Natural killer cell (primary cell): Measurements from ENCODE around the gene ANKRD53. TPM values are rescaled to one million over a fixed set of nuclear protein-coding genes. Genes with fewer than 3 reads are reported as not detected.

Experiments used
- ATAC-seq, 3 donors: fragments of 150-1000 bp in 2 of 3; fragments of 200-7000 bp in 1 of 3; cut with Tn5 transposase; 1 replicate in 1 of 3; 2 replicates in 2 of 3; pipeline ENCODE4 v1.10.0; 2021; ENCODE audit warnings: mild to moderate bottlenecking in 2 of 3, moderate library complexity in 2 of 3
- DNase-seq, 2 donors: peaks; one replicate each; pipeline versions ENCODE4 v3.0.0 to v3.0.0-alpha.2; 2013 to 2021; ENCODE audit warnings: mixed read lengths in 1 of 2
- H3K27ac ChIP-seq: one replicate; pipeline ENCODE4 v1.5.1; 2013; ENCODE audit warnings: mild to moderate bottlenecking, low read length
- H3K27me3 ChIP-seq: one replicate; pipeline ENCODE4 v1.6.1; 2013; ENCODE audit warnings: low read length; ENCODE audit not compliant: control insufficient read depth, insufficient read depth
- H3K36me3 ChIP-seq: one replicate; pipeline ENCODE4 v1.6.1; 2013; ENCODE audit warnings: low read length; ENCODE audit not compliant: control insufficient read depth, insufficient read depth
- H3K4me1 ChIP-seq: one replicate; pipeline ENCODE4 v1.6.1; 2013; ENCODE audit warnings: low read length; ENCODE audit not compliant: control insufficient read depth, insufficient read depth
- H3K4me3 ChIP-seq: one replicate; pipeline ENCODE4 v1.5.1; 2013; ENCODE audit warnings: low read length
- H3K9me3 ChIP-seq: one replicate; pipeline ENCODE4 v1.6.1; 2013; ENCODE audit warnings: low read length; ENCODE audit not compliant: control insufficient read depth, insufficient read depth
- H3K27ac Mint-ChIP-seq, 2 donors: one replicate each; pipeline ENCODE4 v1.8.0; 2022; ENCODE audit warnings: mild to moderate bottlenecking in 2 of 2, mixed read lengths in 2 of 2, moderate library complexity in 1 of 2
- H3K27me3 Mint-ChIP-seq, 2 donors: one replicate each; pipeline ENCODE4 v1.8.0; 2022; ENCODE audit warnings: low read depth in 2 of 2, mixed read lengths in 2 of 2
- H3K36me3 Mint-ChIP-seq: one replicate; pipeline ENCODE4 v1.8.0; 2022; ENCODE audit warnings: mixed read lengths
- H3K4me1 Mint-ChIP-seq, 2 donors: one replicate each; pipeline ENCODE4 v1.8.0; 2022; ENCODE audit warnings: mixed read lengths in 2 of 2
- H3K4me3 Mint-ChIP-seq: one replicate; pipeline ENCODE4 v1.8.0; 2022; ENCODE audit warnings: mild to moderate bottlenecking, moderate library complexity, mixed read lengths
- H3K9me3 Mint-ChIP-seq, 2 donors: one replicate each; pipeline ENCODE4 v1.8.0; 2022; ENCODE audit warnings: mixed read lengths in 2 of 2
- whole genome bisulfite sequencing: methylation state at CpG from one replicate; pipeline ENCODE4 v1.1.7; 2013; ENCODE audit warnings: missing lambda C conversion rate; ENCODE audit not compliant: insufficient coverage; 5-methylcytosine and 5-hydroxymethylcytosine counted together
- intact Hi-C: fragments of 100-400 bp; cut with micrococcal nuclease; formaldehyde crosslinking; loops from one replicate; pipeline ENCODE4 v1.14.2; 2022
- total RNA-seq, 4 donors: library from RNA; stranded (reverse); fragments of 120-200 nt in 1 of 4; gene quantifications; one replicate each; pipeline versions ENCODE4 v1.2.3 to v1.2.4, GENCODE V29; 2013 to 2022
- TF ChIP-seq, protein P1 (sequence below): fragments of 200-600 bp; IDR thresholded peaks from one replicate; pipeline ENCODE4 v1.8.0; 2022; ENCODE audit warnings: antibody characterized with exemption

ANKRD53 gene
- total RNA-seq, 3 donors from 2014 or later (not counting 1 experiment from before 2014, with no cell fraction given): 2.2 to 3.1 (median 2.5) TPM

GRCh38 chr2:70959271-70959761, 19.1 kb upstream of the ANKRD53 start:
- Histone ChIP-seq H3K4me3 (no peak overlapping the region), H3K4me1 (peaks cover 9% of the 10 kb centered on the region), H3K27me3 (peaks cover 11% of the 10 kb centered on the region), H3K9me3 (no peaks in the 10 kb centered on the region), H3K27ac (no peak overlapping the region), H3K36me3 (no peaks in the 10 kb centered on the region)
- TF ChIP-seq, protein P1, sequence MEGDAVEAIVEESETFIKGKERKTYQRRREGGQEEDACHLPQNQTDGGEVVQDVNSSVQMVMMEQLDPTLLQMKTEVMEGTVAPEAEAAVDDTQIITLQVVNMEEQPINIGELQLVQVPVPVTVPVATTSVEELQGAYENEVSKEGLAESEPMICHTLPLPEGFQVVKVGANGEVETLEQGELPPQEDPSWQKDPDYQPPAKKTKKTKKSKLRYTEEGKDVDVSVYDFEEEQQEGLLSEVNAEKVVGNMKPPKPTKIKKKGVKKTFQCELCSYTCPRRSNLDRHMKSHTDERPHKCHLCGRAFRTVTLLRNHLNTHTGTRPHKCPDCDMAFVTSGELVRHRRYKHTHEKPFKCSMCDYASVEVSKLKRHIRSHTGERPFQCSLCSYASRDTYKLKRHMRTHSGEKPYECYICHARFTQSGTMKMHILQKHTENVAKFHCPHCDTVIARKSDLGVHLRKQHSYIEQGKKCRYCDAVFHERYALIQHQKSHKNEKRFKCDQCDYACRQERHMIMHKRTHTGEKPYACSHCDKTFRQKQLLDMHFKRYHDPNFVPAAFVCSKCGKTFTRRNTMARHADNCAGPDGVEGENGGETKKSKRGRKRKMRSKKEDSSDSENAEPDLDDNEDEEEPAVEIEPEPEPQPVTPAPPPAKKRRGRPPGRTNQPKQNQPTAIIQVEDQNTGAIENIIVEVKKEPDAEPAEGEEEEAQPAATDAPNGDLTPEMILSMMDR: no peak
- WGBS: 83% methylated on average over 9 of the region's 9 CpGs
- Mint-ChIP-seq H3K4me1 (peaks cover 5 to 11% of the 10 kb centered on the region in 2 donors), H3K36me3 (no peaks in the 10 kb centered on the region), H3K9me3 (no peaks in the 10 kb centered on the region), H3K4me3 (no peak overlapping the region), H3K27ac (peak overlapping the region in 1 of 2 donors; percentile 51), H3K27me3 (peaks cover 19 to 37% of the 10 kb centered on the region in 2 donors)
- DNase-seq (no peak), ATAC-seq (no peak)
- intact Hi-C loops: no loop called here

DNA sequence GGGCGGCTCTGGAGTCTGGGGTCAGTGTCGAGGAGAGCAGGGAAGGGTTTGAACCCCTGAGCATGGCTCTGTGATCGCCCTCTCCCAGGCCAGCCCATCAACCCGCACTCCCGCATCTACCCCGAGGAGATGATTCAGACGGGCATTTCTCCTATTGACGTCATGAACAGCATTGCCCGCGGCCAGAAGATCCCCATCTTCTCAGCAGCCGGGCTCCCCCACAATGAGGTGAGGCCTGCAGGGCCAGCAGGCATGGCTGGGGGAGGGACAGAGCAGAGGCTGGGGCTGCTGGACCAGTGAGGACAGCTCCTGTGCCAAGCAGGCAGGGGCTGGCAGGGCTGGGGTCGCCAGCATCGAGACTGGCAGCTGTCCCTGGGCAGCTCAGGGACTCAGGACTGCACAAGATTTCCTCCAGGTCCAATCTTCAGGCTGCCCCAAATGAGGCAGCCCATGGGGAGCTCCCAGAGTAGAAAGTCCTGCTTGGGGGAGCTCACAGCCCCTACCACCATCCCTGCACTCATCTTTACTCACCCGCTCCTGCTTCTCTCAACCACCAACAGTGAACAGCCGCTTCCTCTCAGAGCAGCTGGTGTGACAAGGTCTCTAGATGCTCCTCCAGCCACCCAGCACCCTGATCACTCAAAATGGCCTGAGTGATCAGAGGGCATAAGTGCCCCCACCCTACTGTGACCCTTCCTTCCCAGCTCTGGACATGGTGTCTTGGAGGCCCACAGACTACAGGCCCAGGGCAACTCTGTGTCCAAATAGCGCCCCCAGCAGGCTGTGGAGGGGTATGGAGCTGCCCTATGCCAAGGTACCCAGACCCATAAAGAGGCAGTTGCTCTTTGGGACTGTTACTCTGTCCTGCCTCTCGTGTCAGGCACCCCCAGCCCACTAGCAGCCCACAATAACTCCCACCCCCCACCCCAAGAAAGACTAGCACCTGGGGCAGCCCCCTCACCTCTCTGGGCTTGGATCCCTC, 18.3 kb upstream of the ANKRD53 start:
- ATAC-seq (no peak), DNase-seq (peak in 1 of 2 donors; percentile 12)
- H3K9me3 Mint-ChIP-seq: no peaks in the 10 kb centered on the region
- TF ChIP-seq, protein P1: no peak
- peaks cover 12% of the 10 kb centered on the region for H3K27me3 ChIP-seq
- no peak overlapping the region for H3K27ac Mint-ChIP-seq
- peaks cover 17 to 36% of the 10 kb centered on the region in 2 donors for H3K27me3 Mint-ChIP-seq
- H3K4me1 Mint-ChIP-seq: peaks cover 12 to 19% of the 10 kb centered on the region in 2 donors
- H3K36me3 ChIP-seq: no peaks in the 10 kb centered on the region
- intact Hi-C loops: no loop called here
- no peak overlapping the region for H3K27ac ChIP-seq
- H3K4me3 Mint-ChIP-seq: no peak overlapping the region
- peaks cover 16% of the 10 kb centered on the region for H3K4me1 ChIP-seq
- H3K9me3 ChIP-seq: no peaks in the 10 kb centered on the region
- H3K4me3 ChIP-seq: no peak overlapping the region
- H3K36me3 Mint-ChIP-seq: no peaks in the 10 kb centered on the region
- 87% methylated on average over 17 of the region's 17 CpGs for WGBS

DNA sequence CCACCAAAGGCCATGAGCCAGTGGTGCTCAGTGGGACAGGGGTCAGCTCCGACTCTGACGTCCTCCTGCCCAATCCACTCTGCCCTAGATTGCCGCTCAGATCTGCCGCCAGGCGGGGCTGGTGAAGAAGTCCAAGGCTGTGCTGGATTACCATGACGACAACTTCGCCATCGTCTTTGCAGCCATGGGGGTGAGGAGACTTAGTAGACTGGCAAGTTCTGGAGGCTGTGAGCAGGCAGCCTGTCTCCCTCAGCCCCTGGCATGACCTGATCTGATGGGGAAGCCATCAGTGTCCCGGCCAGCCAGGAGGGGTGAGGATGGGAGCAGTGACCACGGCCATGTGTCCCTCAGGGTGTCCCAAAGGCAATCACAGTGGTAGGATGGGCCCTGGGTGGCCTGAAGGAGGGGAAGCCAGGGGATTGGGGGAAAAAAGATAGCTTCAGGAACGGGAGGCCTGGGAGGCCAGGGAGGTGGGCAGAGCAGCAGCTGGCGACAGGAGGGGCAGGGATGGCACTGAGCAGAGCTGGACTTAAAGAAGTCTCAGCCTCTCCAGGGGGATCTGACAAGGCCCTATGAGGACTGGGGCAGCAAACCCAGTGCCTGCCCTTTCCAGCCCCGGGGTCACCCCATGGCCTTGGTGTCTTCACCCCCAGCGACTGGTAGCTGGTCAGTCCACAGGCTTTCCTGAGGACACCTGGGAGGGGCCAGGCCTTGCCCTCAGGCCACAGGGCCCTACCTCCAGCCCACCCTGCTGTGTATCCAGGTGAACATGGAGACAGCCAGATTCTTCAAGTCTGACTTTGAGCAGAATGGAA, 17.4 kb upstream of the ANKRD53 start:
- ATAC-seq (no peak), DNase-seq (peak in 1 of 2 donors; percentile 12)
- Histone ChIP-seq H3K27ac (no peak overlapping the region), H3K36me3 (no peaks in the 10 kb centered on the region), H3K4me3 (no peak overlapping the region), H3K9me3 (no peaks in the 10 kb centered on the region), H3K27me3 (peaks cover 15% of the 10 kb centered on the region), H3K4me1 (peaks cover 20% of the 10 kb centered on the region)
- Mint-ChIP-seq H3K27me3 (peaks cover 12 to 28% of the 10 kb centered on the region in 2 donors), H3K9me3 (no peaks in the 10 kb centered on the region), H3K4me3 (no peak overlapping the region), H3K27ac (no peak overlapping the region), H3K36me3 (no peaks in the 10 kb centered on the region), H3K4me1 (peaks cover 14 to 21% of the 10 kb centered on the region in 2 donors)
- 88% methylated on average over 14 of the region's 14 CpGs for WGBS
- TF ChIP-seq, protein P1: no peak
- intact Hi-C loops: no loop called here
